Adrenal gland (tissue), 12 donors: Measurements from ENCODE around the gene RARB. TPM values are rescaled to one million over a fixed set of nuclear protein-coding genes. Genes with fewer than 3 reads are reported as not detected.

Experiments
- DNase-seq, 7 donors: peaks; one replicate each; pipeline ENCODE4 v3.0.0-alpha.2; 2019 to 2020
- H3K27ac ChIP-seq, 5 donors: fragments of 200-600 bp; sonication (generic) in 4 of 5; 1 replicate in 3 of 5; 2 replicates in 2 of 5; pipeline versions ENCODE4 v1.5.1 to v1.8.0; 2016 to 2020; ENCODE audit warnings: mild to moderate bottlenecking in 1 of 5
- H3K27me3 ChIP-seq: fragments of 200-600 bp; 2 replicates; pipeline ENCODE4 v1.8.0; 2021
- H3K36me3 ChIP-seq, 2 donors: fragments of 200-600 bp; replicated peaks in 1 of 2; 1 replicate in 1 of 2; 2 replicates in 1 of 2; pipeline versions ENCODE4 v1.5.1 to v1.8.0; 2018 to 2022
- H3K4me1 ChIP-seq, 2 donors: fragments of 200-600 bp; replicated peaks in 1 of 2; 1 replicate in 1 of 2; 2 replicates in 1 of 2; pipeline versions ENCODE4 v1.5.1 to v1.8.0; 2018 to 2021
- H3K4me3 ChIP-seq, 4 donors: fragments of 200-600 bp; sonication (generic) in 3 of 4; one replicate each; pipeline ENCODE4 v1.5.1; 2016 to 2018
- H3K9me3 ChIP-seq, 3 donors: fragments of 200-600 bp; sonication (generic) in 1 of 3; replicated peaks in 1 of 3; 1 replicate in 2 of 3; 2 replicates in 1 of 3; pipeline versions ENCODE4 v1.5.1 to v1.8.0; 2016 to 2021
- CTCF ChIP-seq, 6 experiments: fragments of 450-650 bp in 4 of 6; fragments of 200-600 bp in 2 of 6; sonication (generic) in 1 of 6; IDR thresholded peaks; 1 replicate in 5 of 6; 2 replicates in 1 of 6; pipeline versions ENCODE4 v1.5.1 to v1.8.0; 2016 to 2021; ENCODE audit warnings: antibody characterized with exemption in 6 of 6, mild to moderate bottlenecking in 2 of 6, moderate library complexity in 1 of 6
- POLR2A ChIP-seq, 2 donors: fragments of 450-650 bp; IDR thresholded peaks; one replicate each; pipeline ENCODE4 v1.6.1; 2017; ENCODE audit warnings: antibody characterized with exemption in 2 of 2, mild to moderate bottlenecking in 2 of 2, moderate library complexity in 1 of 2
- WGBS, 4 donors: extraction: QIAGEN DNeasy Blood & Tissue Kit in 2 of 4; methylation state at CpG; one replicate each; pipeline versions ENCODE4 v1.1.5 to v1.1.7; 2013 to 2017; 5-methylcytosine and 5-hydroxymethylcytosine counted together
- intact Hi-C, 2 donors: fragments of 100-400 bp; cut with DNase I; formaldehyde crosslinking; loops; one replicate each; pipeline versions ENCODE4 v1.14.1 to v1.15.0; 2022 to 2023
- polyA plus RNA-seq, 3 donors: library from polyadenylated mRNA; stranded (reverse); fragments of 200-250 nt in 2 of 3; fragments of 350-450 nt in 1 of 3; fragmentation: Illumina TruSeq in 1 of 3; extraction: RNeasy Lipid Tissue Mini Kit (QIAGEN cat#74804) in 1 of 3; gene quantifications; one replicate each; pipeline ENCODE4 v1.2.3, GENCODE V29; 2013 to 2014
- total RNA-seq, 9 donors: library from RNA; depleted of rRNA in 4 of 9; stranded (reverse); fragments of >200 nt in 4 of 9; fragments of 120-200 nt in 1 of 9; fragmentation: NEBNext Ultra II Directional in 1 of 9; extraction: Animal tissue kit (Norgen Biotek cat#: 25700) in 1 of 9; gene quantifications; one replicate each; pipeline versions ENCODE4 v1.1.0 to v1.2.4, GENCODE V29; 2013 to 2023
- donor health status: healthy with polysubstance abuse.
- donor health status: Bipolar disorder and iron deficiency.
- donor health status: DM: yes; HTN: yes; CAD: no.
- donor health status: DM: no; HTN: no; CAD: no.
- donor health status: DM: no; HTN: no; CAD: no.
- donor health status: DM: yes; HTN: yes; CAD: no.

The RARB gene
- total and polyA plus RNA-seq, 12 donors: 1.7 to 23.3 (median 9.7) TPM

DNA sequence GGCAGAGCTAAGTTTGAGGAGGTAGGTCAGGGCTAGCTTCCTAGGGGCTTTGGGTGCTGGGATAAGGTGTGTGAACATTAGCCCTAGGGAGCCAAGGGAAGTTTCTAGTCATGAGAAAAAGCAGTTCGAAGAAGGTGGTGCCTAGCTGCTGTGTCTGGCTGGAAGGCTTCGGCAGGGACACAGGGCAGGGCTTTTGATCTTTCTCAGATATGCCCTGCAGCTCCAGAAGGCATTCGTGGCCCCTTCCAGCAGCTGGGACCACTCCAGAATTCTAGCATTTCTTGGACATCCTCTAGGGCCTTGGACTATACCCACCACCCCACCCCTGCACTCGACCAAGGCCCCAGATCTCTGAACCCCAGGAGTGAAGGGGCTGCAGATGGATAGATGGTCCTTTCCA is 148.1 kb downstream of the RARB start:
- Histone ChIP-seq H3K36me3 (peaks cover 0 to under 1% of the 10 kb centered on the region in 2 donors), H3K4me1 (no peaks in the 10 kb centered on the region), H3K27me3 (no peaks in the 10 kb centered on the region), H3K4me3 (no peak overlapping the region), H3K9me3 (no peaks in the 10 kb centered on the region), H3K27ac (no peak overlapping the region)
- DNase-seq: no peak
- 67 to 80% (median 75%) methylated on average over 4 of the region's 4 CpGs for WGBS, 4 donors
- intact Hi-C loops: no loop called here
- TF ChIP-seq CTCF (IDR thresholded peaks at IDR 0.05) (no peak), POLR2A (IDR thresholded peaks at IDR 0.05) (no peak)

DNA sequence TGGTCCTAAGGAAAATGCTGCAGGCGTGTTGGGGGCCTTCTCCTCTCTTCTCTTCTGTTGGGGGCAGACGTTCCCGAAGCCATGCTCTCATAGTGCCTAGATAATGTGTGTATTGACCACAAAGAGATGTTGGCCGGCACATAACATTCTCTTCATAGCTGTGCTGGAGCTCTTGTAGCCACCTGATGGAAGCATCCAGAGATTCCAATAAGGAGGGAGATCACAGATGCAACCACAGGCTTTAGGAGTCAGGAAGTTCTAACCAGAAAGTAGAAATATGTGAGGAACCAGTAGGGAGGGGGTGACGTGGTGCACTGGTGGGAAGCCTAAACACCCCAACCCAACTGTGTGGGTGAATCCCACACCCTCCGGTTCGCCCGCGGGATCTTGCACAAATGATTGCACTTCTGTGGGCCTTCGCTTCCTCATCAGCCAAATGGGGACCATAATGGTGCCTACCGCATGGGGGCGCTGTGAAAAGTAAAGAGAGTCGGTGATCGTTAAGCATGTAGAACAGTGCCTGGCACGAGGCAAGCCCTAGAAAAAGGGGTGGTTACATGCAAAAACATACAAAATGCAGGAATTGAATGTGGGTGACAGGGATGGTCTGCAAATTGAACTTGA is 148.9 kb downstream of the RARB start:
- intact Hi-C loops: no loop called here
- H3K36me3 ChIP-seq: no peaks in the 10 kb centered on the region
- 78 to 86% (median 80%) methylated on average over 13 to 15 of the region's 15 CpGs for WGBS, 4 donors

GRCh38 chr3:25578059-25578458 is 150.0 kb downstream of the RARB start:
- H3K36me3 ChIP-seq: no peaks in the 10 kb centered on the region
- no peak for DNase-seq
- no peak for TF ChIP-seq CTCF (IDR thresholded peaks at IDR 0.05)
- TF ChIP-seq POLR2A (IDR thresholded peaks at IDR 0.05): no peak
- H3K27ac ChIP-seq: no peak overlapping the region
- H3K9me3 ChIP-seq: no peaks in the 10 kb centered on the region
- no peak overlapping the region for H3K4me3 ChIP-seq
- 93 to 96% (median 94%) methylated on average over 10 of the region's 10 CpGs for WGBS, 4 donors
- intact Hi-C loops: no loop called here
- no peaks in the 10 kb centered on the region for H3K27me3 ChIP-seq
- H3K4me1 ChIP-seq: peaks cover 9 to 14% of the 10 kb centered on the region in 2 donors

More for the DNA sequence above, 148.9 kb downstream of the RARB start:
- TF ChIP-seq POLR2A (IDR thresholded peaks at IDR 0.05) (no peak), CTCF (IDR thresholded peaks at IDR 0.05) (no peak)
- H3K9me3 ChIP-seq: no peaks in the 10 kb centered on the region
- peaks cover 0 to 3% of the 10 kb centered on the region in 2 donors for H3K4me1 ChIP-seq
- DNase-seq: no peak
- H3K27ac ChIP-seq: no peak overlapping the region
- H3K4me3 ChIP-seq: no peak overlapping the region
- H3K27me3 ChIP-seq: no peaks in the 10 kb centered on the region

DNA sequence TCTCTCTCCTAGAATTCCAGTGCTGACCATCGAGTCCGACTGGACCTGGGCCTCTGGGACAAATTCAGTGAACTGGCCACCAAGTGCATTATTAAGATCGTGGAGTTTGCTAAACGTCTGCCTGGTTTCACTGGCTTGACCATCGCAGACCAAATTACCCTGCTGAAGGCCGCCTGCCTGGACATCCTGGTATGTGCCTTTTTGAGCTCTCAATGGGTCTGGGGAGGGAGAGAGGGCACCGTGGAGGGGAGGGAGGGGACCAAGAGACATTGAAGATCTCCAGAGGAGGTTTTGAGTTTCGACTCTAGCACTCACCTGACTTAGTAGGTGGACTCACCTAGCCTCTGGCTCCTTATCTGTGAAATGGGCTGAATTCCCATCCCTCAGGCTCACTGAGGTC is 152.5 kb downstream of the RARB start:
- DNase-seq: no peak
- intact Hi-C loops: no loop called here

More for the DNA sequence above, 152.5 kb downstream of the RARB start:
- peaks cover 10 to 18% of the 10 kb centered on the region in 2 donors for H3K4me1 ChIP-seq
- H3K36me3 ChIP-seq: no peaks in the 10 kb centered on the region
- TF ChIP-seq POLR2A (IDR thresholded peaks at IDR 0.05) (no peak), CTCF (IDR thresholded peaks at IDR 0.05) (no peak)
- no peaks in the 10 kb centered on the region for H3K9me3 ChIP-seq
- no peak overlapping the region for H3K4me3 ChIP-seq
- H3K27me3 ChIP-seq: no peaks in the 10 kb centered on the region
- H3K27ac ChIP-seq: no peak overlapping the region
- WGBS, 4 donors: 77 to 95% (median 89%) methylated on average over 7 to 8 of the region's 8 CpGs
